Stimulated activated CD4-positive, alpha-beta T cell treated with anti-CD3 and anti-CD28 coated beads, TNF-alpha, amount 100 ng/mL, for 24 hours (primary cell): ENCODE measurements around the gene PPP4C.
"Not testable (repeated sequence)": the region's sequence is repeated elsewhere in the genome, so short reads cannot be mapped to it uniquely, and the experiment has no call there.

Experiments
- DNase-seq, 3 experiments: peaks; one replicate each; pipeline ENCODE4 v3.0.0-alpha.2; 2020; ENCODE audit warnings: low read depth in 3 of 3

The PPP4C gene

GRCh38 chr16:30096105-30096861 lies 20.5 kb downstream of the PPP4C start, which contains the start of gene YPEL3:
TSS of gene YPEL3 (minus strand) at chr16:30096213. CDS start at chr16:30095482, 731 bp downstream.
- peak; percentile 76 to 86 (median 79) for DNase-seq

GRCh38 chr16:30096862-30097563 lies 21.2 kb downstream of the PPP4C start:
- DNase-seq: no peak

- DNase-seq: no peak
These were observed 28.3 kb downstream of the PPP4C start for GRCh38 chr16:30104090-30104489.

GRCh38 chr16:30104492-30104891 lies 28.7 kb downstream of the PPP4C start:
- DNase-seq: no peak

- DNase-seq: no peak
These were observed 32.5 kb downstream of the PPP4C start for GRCh38 chr16:30108059-30108850.

GRCh38 chr16:30110661-30111060 lies 34.9 kb downstream of the PPP4C start:
- no peak for DNase-seq

- DNase-seq: peak; percentile 46 to 70 (median 52)
These were observed 36.6 kb downstream of the PPP4C start for GRCh38 chr16:30112197-30113030.

GRCh38 chr16:30113031-30113710 lies 37.4 kb downstream of the PPP4C start, which contains the start of gene GDPD3:
TSS of gene GDPD3 (minus strand) at chr16:30113537. CDS start at chr16:30113478, 59 bp downstream.
- DNase-seq: no peak

GRCh38 chr16:30113711-30114333 lies 38.0 kb downstream of the PPP4C start:
- DNase-seq: no peak

- no peak for DNase-seq
These were observed 38.6 kb downstream of the PPP4C start for GRCh38 chr16:30114411-30114810.

GRCh38 chr16:30114833-30115232 lies 39.0 kb downstream of the PPP4C start:
- not testable (repeated sequence) for DNase-seq

- DNase-seq: no peak
These were observed 39.4 kb downstream of the PPP4C start for GRCh38 chr16:30115238-30115637.

- no peak for DNase-seq
These were observed 40.8 kb downstream of the PPP4C start for GRCh38 chr16:30116291-30117207.

- DNase-seq: no peak
These were observed 42.0 kb downstream of the PPP4C start for GRCh38 chr16:30117768-30118167.

GRCh38 chr16:30119428-30119827 lies 43.6 kb downstream of the PPP4C start:
- no peak for DNase-seq

GRCh38 chr16:30120340-30121105 lies 44.7 kb downstream of the PPP4C start:
- no peak for DNase-seq

- DNase-seq: no peak
These were observed 46.2 kb downstream of the PPP4C start for GRCh38 chr16:30121741-30122571.
